Stimulated activated CD4-positive, alpha-beta T cell treated with anti-CD3 and anti-CD28 coated beads, Interleukin-4, amount 100 ng/mL, for 24 hours (primary cell): ENCODE data around the gene HNF1A.
"Not testable (repeated sequence)": the region's sequence is repeated elsewhere in the genome, so short reads cannot be mapped to it uniquely, and the experiment has no call there.

ENCODE experiments used
- DNase-seq: peaks from one replicate; pipeline ENCODE4 v3.0.0-alpha.2; 2020

The HNF1A gene, protein sequence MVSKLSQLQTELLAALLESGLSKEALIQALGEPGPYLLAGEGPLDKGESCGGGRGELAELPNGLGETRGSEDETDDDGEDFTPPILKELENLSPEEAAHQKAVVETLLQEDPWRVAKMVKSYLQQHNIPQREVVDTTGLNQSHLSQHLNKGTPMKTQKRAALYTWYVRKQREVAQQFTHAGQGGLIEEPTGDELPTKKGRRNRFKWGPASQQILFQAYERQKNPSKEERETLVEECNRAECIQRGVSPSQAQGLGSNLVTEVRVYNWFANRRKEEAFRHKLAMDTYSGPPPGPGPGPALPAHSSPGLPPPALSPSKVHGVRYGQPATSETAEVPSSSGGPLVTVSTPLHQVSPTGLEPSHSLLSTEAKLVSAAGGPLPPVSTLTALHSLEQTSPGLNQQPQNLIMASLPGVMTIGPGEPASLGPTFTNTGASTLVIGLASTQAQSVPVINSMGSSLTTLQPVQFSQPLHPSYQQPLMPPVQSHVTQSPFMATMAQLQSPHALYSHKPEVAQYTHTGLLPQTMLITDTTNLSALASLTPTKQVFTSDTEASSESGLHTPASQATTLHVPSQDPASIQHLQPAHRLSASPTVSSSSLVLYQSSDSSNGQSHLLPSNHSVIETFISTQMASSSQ

DNA sequence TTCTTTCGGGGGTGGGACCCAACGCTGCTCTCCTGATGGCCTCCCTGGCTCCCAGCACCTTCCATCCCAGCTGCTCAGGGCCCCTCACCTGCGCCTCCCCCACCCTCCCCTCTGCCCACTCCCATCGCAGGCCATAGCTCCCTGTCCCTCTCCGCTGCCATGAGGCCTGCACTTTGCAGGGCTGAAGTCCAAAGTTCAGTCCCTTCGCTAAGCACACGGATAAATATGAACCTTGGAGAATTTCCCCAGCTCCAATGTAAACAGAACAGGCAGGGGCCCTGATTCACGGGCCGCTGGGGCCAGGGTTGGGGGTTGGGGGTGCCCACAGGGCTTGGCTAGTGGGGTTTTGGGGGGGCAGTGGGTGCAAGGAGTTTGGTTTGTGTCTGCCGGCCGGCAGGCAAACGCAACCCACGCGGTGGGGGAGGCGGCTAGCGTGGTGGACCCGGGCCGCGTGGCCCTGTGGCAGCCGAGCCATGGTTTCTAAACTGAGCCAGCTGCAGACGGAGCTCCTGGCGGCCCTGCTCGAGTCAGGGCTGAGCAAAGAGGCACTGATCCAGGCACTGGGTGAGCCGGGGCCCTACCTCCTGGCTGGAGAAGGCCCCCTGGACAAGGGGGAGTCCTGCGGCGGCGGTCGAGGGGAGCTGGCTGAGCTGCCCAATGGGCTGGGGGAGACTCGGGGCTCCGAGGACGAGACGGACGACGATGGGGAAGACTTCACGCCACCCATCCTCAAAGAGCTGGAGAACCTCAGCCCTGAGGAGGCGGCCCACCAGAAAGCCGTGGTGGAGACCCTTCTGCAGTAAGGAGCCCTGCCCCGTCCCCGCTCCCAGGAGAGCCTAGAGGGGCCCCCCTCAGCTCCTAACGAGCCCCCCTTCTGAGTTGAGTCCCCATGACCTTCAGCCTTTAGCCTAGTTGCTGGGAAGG is at the start of gene HNF1A:
HNF1A (plus strand) TSS at position 248 of the 924 bp plus-strand sequence; CDS start at position 474, 226 bp downstream.
- DNase-seq, result no peak

- DNase-seq, result no peak
Measured at GRCh38 chr12:120928864-120929652, 49.3 kb upstream of the HNF1A start.

DNA sequence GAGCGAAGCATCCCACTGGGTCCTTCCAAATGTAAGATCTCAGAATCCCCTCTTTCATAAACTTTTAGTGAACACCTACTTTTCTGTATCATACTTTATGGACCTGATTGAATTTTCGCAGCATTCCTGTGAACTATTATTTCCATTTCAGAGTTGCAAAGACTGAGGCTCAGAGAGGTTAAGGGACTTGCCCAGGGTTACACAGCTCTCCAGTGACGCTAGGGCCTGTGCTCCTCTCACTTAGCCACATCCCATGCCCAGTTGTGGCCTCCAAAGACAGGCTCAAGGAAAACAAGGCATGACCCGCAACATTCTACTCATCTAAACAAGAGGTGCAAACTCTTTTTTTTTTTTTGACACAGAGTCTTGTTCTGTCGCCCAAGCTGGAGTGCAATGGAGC is 48.3 kb upstream of the HNF1A start:
- no peak for DNase-seq

- DNase-seq, result no peak
Measured at GRCh38 chr12:120932058-120932457, 46.3 kb upstream of the HNF1A start.

- no peak for DNase-seq
Measured at GRCh38 chr12:120932956-120933526, 45.3 kb upstream of the HNF1A start.

DNA sequence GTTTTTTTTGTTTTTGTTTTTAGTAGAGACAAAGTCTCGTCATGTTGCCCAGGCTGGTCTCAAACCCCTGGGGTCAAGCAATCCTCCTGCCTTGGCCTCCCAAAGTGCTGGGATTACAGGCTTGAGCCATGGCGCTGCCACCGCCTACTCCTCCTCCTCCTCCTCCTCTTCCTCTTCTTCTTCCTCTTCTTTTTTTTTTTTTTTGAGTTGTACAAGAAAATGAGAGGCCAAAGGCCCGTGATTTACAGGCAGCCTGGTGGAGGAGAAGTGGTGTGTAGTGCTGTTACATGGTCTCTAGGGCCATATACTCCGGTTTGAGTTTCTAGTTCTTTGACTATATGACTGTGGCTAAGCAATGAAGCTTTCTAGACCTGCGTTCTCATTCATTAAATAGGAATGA is 44.6 kb upstream of the HNF1A start:
- no peak for DNase-seq

DNA sequence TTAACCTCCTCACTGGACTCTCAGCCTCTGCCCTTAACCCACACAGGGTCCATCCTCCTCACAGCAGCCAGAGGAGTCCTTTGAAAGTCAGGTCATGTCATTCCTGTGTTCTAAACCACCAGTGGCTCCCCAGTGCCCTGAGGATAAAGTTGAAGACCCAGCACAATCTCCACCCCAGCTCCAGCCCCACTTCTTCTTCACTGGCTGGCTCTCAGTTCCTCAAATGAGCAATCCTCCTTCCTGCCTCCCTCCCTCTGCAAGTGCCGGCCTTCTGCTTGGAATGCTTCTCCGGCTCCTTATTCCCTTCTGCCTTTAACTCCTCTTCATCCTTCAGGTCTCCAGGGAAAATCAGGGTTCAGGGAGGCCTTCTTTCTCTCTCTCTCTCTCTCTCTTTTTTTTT is 42.1 kb upstream of the HNF1A start:
- DNase-seq, result no peak

DNA sequence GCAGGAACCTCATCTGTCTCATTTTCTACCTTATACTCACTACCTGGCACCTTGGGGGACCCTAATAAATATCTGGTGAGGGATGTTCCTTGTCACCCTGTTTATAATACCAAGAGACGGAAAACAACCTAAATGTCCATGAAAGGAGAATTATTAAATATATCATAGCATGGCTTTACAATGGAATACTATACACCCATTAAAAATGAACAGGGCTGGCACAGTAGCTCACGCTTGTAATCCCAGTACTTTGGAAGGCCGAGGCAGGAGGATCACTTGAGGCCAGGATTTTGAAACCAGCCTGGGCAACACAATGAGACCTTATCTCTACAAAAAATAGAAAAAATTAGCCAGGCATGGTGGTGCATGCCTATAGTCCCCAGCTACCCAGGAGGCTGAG is 39.8 kb upstream of the HNF1A start:
- DNase-seq, result no peak

- DNase-seq, result no peak
Measured at GRCh38 chr12:120939523-120939922, 38.8 kb upstream of the HNF1A start.

DNA sequence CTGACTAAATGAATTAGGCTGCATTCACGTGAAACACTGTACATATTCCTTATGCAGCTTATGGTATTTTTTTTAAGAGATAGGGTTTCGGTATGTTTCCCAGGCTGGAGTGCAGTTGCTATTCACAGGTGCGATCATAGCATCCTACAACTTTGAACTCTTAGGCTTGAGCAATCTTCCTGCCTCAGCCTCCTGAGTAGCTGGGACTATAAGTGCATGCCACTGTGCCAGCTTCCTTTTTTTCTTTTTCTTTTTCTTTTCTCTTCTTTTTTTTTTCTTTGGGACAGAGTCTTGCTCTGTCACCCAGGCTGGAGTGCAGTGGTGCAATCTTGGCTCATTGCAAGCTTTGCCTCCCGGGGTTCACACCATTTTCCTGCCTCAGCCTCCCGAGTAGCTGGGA is 38.3 kb upstream of the HNF1A start:
- no peak for DNase-seq

- no peak for DNase-seq
Measured at GRCh38 chr12:120940799-120941198, 37.5 kb upstream of the HNF1A start.

GRCh38 chr12:120941412-120941811 is 36.9 kb upstream of the HNF1A start:
- DNase-seq, result no peak

GRCh38 chr12:120941846-120942405 is 36.4 kb upstream of the HNF1A start:
- DNase-seq, result no peak

DNA sequence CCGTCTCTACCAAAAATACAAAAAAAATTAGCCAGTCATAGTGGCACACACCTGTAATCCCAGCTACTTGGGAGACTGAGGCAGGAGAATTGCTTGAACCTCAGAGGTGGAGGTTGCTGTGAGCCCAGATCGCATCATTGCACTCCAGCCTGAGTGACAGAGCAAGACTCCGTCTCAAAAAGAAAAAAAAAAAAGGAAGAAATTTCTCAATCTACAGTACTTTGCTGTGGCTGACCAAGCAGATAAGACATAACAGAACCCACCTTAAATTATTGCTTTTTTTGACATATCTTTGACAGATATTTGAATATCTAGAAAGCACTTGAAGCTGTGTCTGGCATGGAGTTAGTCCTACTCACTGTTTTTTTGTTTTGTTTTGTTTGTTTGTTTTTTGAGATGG is 34.9 kb upstream of the HNF1A start:
- no peak for DNase-seq

GRCh38 chr12:120944645-120945217 is 33.6 kb upstream of the HNF1A start:
- DNase-seq, result peak; percentile 74

GRCh38 chr12:120945516-120945915 is 32.8 kb upstream of the HNF1A start:
- not testable (repeated sequence) for DNase-seq

GRCh38 chr12:120950260-120950799 is 28.0 kb upstream of the HNF1A start:
- not testable (repeated sequence) for DNase-seq

DNA sequence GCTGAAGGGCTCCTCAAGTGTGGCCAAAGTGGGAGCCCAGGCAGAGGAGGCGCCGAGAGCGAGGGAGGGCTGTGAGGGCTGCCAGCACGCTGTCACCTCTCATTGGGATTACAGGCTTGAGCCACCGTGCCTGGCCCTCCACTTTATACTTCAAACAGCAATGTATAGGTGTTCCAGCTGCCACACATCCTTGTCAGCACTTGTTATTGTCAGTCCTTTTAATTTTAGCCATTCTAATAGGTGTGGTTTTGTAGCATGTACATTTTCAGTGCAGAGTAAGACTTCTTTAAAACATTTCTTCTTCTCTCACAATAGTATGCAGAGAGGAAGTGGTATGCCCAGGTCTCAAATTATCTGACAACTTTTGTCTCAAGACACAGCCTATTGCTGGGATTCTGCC is 27.5 kb upstream of the HNF1A start:
- DNase-seq, result no peak

- DNase-seq, result no peak
Measured at GRCh38 chr12:120955232-120955631, 23.1 kb upstream of the HNF1A start.

- DNase-seq, result no peak
Measured at GRCh38 chr12:120956579-120957300, 21.6 kb upstream of the HNF1A start.
